HG02571 (cell line): ENCODE results near the gene PRR9.
"Not testable (repeated sequence)": the region's sequence is repeated elsewhere in the genome, so short reads cannot be mapped to it uniquely, and the experiment has no call there.

Source experiments
- ATAC-seq: cut with Tn5 transposase; IDR thresholded peaks from one replicate; pipeline ENCODE4 v1.9.1; 2021; ENCODE audit warnings: mild to moderate bottlenecking, moderate library complexity; ENCODE audit not compliant: unreplicated experiment

PRR9 gene, protein sequence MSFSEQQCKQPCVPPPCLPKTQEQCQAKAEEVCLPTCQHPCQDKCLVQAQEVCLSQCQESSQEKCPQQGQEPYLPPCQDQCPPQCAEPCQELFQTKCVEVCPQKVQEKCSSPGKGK

DNA sequence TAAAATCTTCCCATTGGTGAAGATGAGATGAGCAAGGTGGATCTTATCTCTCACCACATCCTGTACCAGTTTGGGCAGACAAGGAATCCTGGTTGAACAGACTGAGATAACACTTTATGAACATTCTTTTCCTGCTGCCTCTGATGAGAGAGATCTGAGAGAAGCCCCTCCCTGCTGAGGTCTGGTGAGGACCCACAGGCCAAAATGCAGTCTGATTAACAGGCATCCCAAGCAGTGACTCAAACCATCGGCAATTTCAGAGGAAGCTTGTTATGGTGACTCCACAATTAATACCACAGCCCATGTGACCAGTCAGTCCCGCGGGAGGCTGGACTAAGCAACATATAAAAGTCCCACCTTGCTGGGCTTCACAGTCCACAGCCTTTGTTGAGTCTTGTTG, at the start of gene PRR9:
Gene PRR9, plus strand, starts transcription at position 373 of the 400 bp plus-strand sequence. CDS start 561 bp downstream, outside the sequence.
- no peak for ATAC-seq

DNA sequence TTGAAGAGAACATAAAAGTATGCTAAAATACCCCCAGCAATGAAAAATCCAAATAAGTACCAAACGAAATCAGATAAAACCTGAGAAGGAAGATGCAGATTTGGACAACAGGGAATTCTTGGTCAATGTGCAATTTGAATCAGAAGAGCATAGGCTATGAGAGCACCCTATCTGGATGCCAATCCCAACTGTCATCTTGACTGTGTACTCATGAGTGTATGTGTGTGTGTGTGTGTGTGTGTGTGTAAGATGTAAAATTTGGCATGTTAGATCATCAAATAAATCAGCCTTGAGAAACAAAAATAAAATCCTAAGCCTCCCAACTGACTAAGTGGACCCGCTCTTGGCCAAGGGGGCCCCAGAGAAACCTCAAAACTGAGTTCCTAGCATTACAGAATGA, 48.7 kb upstream of the PRR9 start:
- ATAC-seq, result no peak

DNA sequence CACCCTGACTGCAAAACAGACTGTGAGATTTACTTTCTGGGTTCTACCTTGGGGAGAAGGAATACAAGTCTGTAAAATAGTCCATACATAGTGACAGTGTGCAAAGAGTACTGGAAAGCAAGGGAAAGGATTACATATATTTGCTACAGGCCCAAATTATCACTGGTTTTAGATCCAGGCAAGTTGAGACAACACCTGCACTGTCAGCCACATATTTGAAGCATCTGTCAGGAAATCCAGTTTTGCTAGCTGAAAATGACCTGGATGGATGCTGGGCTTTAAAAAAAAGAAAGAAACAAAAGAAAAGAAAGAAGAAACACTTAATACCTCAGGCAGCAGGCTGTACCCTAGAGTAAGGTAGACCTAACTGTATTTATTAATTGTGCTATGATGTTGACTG, 42.8 kb upstream of the PRR9 start:
- no peak for ATAC-seq

DNA sequence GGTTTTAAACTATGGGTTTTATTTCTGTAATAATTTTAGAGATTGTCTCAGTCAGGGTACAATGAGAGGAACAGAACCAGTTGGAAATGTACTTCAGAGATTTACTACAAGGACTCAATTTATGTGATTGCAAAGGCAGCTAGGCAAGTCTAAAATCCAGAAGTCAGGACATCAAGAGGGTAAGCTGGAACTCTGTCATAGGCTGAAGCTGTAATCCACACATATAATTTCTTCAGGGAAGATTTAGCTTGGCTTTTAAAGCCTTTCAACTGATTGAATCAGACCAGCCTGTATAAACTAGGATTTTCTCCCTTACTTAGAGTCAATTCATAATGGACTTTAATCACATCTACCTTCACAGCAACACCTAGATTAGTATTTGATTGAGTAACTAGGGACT, 38.5 kb upstream of the PRR9 start:
- no peak for ATAC-seq

DNA sequence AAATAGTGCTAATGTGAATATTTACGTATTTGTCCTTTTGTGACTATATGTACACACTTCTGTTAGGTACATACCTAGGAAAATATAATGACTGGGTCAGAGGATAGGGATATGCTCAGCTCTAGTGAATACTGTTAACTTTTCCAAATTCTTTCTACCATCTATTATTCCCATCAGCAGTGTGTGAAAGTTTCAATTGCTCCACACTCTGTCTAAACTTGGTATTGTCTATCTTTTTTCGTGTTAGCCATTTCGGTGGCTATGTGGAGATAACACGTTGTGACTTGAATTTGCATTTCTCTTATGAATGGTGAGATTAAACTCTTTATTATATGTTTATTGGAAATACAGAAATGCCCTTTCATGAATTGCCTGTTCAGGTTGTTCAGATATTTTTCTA, 36.8 kb upstream of the PRR9 start:
- ATAC-seq, result no peak

DNA sequence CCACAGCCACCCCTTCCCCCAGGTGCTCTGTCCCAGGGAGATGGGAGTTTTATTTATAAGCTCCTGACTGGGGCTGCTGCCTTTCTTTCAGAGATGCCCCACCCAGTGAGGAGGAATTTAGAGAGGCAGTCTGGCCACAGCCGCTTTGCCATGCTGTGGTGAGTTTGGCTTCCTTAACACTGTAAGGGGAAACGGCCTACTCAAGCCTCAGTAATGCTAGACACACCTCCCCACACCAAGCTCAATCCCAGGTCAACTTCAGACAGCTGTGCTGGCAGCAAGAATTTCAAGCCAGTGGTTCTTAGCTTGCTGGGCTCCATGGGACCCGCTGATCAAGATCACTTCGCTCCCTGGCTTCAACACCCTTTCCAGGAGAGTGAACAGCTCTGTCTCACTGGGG, 29.1 kb upstream of the PRR9 start:
- not testable (repeated sequence) for ATAC-seq

DNA sequence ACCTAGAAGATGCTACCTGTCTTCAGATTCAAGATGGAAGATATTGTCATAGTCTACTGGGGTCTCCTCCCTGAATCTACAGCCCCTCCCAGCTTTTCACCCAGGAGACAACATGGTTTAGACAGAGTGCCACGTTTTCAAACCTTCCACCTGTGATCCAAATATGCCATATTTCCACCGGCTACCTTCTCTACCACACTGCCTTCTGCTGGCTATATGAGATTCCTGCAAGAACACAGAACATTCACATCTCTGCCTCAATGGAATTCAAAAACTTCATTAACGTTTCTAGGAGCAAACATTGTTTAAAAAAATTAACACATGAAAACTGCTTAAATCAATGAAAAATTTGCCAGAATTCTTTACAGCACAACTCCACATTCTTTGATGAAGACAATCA, 27.0 kb upstream of the PRR9 start:
- no peak for ATAC-seq

DNA sequence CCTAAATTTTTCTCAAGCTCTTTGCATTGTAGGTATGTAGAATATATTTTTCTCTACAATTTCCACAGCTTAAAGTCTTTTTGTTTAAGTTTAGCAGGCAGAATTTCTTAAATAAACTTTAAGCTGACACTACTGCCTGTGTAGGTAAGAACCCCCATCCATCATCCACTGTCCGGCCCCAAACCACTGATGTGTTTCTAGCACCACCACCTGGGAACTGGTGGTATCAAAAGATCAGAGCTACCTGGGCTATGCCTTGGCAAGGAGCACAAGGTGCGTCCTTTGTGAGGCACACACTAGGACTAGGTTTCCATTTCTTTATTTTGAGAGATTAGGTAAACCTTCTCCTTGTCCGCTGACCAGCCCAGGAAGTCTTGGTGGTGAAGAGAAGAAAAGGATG, 24.7 kb upstream of the PRR9 start:
- ATAC-seq, result no peak

DNA sequence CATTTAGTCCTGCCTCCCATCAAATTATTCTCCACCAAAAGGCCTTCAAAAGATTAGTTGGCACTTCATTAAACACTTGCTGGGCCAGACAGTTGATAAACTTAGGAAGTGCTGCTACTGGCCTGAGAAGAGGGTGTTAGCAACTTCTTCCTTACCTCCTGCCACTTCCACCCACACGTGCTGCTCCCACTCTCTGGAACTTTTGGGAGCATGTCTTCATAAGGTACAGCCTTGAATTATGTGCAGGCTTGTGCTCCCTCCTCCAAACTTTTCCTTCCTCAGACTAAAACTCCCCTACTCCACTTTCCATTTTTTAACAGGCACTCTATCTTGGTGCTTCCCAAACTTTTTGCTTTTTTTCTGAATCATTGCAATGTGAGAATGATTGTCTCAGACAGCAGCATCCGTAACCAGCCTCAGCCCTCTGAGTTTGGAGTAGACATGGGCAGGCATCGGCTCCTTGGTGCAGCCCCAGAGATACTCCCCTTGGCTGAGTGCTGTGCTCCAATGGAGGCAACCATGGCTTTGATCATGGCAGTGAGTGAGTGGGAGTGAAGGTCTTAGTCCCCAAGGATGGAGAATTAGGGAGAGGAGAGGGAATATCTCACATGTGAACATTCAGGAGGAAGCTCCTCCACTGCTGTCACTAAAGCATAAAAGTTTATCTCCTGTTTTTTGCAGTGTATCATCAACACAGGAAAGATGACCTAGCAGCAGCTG, 22.9 kb upstream of the PRR9 start:
- ATAC-seq, result no peak

DNA sequence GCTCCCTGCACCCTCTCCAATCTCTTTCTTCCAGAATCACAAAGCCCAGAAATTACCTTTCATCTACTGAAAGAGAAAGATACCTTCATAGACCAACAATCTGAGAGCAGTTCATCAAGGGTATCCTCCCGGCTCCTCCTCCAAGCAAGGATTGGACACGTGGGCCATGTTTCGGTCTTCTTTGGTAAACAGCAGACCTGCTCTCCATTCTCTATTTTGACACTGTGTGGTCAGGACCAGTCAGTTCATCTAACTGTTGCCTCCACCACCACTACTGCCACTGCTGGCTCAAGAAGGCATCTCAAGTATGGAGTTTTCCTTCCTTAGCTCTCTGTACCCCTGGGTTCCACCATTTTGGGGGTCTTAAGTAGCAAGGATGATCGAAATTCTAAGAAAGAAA, 22.2 kb upstream of the PRR9 start:
- no peak for ATAC-seq

DNA sequence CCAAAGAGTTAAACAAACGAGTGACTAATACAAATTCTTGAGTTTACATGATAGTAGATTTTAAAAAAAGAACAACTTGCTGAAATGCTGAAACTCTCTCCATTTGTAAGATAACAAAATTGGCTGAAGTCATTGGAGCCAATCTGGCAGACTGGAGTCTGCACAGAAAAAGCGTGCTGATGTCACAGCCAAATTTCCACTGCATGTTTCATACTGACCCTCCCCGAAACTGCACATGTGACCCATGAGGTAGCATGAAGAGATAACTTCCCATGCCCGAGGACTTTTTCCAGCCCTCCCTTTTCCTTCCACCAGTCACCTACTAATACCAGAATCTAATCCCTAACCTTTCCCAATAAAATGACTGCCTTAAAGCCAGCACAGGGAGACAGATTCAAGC, 15.4 kb upstream of the PRR9 start:
- ATAC-seq, result no peak

DNA sequence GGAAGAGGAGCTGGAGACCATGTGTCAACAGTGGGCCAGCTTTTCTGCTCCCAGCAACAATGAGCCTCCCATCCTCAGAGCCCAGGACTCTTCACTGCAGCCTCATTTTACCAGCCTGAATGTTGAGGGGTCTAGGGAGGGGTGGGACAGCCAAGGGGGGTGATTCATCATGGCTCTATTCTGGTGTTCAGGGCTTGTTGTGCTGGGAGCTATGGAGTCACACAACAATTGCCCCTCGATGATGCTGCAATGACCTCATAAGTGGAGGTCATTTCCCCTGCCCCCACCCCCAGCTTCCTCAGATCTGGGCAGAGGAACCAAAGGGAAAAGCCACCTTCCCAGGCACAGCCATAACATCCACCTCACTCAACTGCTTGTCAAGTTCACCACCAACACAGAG, 14.3 kb upstream of the PRR9 start, which contains the start of gene LELP1:
Gene LELP1, plus strand, starts transcription at position 301 of the 400 bp plus-strand sequence. CDS start 1,278 bp downstream, outside the sequence.
- ATAC-seq, result no peak

DNA sequence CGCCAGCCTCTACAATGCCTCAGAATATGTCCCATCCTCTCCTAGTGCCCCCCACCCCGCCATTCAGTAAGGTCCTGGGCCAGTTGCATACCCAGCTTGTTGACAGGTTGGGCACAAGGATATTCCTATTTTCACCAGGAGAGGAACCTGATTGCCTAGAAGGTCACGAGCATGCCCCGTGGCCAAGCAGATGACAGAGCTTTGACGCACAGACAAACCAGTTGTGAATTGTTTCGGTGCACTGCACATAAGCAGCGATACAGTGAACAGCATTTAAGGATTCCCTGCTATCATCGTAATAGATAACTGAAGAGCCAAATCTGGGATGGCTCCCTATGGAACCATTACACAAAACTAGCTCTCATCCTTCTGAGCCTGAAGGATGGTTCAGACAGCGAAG, 10.8 kb upstream of the PRR9 start:
- ATAC-seq, result no peak

DNA sequence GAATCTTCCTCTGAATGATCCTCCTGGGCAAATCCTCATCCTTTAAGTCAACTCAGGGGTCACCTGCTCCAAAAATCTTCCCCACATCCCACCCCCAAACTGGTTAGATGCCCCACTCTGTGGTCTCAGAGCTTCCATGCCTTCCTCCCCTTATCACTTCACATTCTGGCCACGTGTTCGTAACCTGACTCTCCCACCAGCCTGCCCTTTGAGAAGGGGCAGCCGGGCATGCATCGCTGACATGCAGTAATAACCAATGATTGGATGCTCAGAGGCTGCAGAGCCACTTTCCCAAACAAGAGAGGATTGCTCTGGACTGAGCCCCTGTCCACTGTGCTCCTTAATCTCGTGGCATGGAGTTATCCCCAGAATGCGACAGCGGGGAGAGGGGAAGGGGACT, 7.2 kb upstream of the PRR9 start:
- ATAC-seq, result no peak

DNA sequence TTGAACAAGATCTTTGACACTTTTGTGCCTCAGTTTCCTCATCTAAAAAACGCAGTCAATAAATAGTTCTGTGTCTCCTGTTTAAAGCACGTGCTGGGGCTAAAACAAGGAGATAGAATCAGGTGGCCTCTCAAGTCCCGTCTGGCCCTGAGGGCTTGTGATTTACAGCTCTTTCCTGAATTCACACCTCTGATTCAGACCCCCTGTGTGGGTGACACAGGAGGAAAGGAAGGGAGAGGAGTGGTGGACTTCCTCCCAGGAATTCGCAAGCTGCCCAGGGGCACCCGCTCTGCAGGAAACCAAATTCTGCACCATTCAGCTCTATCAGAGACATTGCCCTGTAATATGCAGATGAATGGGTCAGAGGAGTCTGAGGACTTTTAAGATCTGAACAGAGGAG, 5.2 kb upstream of the PRR9 start:
- ATAC-seq, result no peak

DNA sequence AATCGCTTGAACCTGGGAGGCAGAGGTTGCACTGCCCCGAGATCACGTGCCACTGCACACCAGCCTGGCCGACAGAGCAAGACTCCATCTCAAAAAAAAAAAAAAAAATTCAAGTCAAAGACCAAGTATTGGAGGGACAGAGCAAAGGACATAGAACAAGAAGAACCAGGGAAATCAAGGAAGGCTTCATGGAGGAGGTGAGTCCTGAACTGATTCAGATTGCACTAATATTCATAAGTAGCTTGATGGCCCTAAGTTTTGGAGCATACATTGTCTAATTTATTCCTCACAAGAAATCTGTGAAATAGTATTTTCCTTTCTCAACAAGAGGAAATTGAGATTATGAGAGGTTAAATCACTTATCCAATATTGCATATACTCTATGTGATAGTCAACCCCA, 3.9 kb upstream of the PRR9 start:
- ATAC-seq, result no peak

DNA sequence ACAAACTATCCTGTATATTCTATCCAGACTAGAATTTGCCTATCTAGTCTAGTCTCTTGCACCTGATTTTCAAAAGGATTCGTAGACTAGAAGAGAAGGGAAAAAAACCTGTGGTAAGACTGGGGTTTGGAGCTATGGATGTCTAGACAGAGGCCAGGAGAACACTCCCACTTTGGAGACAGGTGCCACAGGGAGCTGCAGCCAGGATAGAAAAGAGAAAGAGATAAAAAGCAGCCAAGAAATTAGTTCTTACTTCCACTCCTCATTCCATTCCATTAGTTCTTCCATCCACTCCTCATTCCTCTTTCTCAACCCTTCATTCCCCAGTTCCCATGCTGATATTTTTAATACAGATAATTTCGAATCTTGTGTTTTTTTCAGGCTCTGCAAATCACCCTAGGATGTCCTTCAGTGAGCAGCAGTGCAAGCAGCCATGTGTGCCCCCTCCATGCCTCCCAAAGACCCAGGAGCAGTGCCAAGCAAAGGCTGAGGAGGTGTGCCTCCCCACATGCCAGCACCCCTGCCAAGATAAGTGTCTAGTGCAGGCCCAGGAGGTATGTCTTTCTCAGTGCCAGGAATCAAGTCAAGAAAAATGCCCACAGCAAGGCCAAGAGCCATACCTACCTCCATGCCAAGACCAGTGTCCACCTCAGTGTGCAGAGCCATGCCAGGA, 496 bp downstream of the PRR9 start:
- ATAC-seq, result no peak

DNA sequence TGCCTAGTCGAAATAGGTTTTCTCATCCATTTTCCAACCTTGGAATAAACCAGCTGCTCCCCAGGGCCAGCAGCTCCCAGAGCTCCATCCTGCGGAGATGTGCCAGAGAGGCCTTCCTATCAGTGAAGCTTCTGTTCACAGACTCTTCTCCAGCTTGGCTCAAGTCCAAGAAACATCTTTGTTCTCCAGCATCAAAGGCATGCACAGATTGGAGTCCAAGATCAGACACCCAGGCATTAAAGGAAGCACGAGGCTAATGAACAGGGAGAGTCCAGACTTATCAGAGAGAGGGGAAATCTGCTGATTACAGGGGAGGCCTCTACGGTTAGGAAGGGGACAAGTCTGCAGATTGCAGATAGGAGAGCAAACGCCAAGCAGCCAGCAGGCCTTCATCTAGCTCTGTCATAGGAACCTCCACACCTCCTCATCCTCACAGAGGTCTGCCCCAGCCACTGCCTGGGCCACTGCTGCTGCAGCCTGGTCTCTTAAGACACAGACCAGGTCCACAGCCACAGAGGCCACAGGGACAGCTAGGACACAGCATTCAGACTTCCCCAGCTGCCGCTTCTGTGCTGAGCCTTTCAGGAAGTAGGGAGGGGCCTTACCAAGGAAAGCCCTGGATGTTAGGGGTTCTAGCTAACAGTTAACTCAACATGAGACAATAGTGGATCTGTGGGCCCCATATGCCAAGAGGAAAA, 3.4 kb downstream of the PRR9 start:
- ATAC-seq, result no peak

DNA sequence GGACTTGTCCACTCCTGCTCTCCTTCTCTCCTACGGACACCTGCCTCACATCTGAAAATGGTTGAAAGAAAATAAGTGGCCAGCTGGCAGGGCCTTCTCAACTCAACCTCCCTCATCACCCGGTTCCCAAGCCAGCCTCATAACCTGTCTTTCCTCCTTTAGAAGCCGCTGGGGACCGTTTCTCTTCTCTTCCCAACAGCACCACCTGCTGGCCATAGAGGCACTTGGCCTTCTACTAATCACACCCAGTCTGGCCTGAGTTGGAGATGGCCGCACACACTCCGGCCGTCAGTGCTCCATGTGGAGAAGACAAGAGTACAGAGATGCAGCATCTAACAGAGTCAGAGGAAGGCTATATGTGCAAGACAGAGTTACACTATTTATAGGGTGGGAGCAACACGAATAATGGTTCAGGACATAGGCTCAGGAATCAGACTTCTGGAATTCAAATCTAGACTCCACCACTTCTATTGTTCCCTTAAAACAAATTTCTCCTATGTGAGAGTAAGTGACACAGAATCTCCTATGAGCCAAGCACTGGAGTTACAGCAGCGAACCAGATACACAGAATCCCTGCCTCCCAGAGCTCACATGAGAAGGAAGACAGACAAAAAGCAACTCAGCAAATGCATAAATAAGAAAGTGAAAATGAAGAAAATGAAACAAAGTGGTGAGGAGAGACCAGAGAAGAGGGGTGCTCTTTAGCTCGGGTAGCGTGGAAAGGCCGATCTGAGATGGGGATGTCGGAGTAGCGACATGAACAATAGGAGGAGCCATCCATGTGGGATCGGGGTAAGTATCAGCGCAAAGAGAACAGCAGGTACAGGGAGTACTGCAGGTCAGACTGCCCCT, 5.9 kb downstream of the PRR9 start:
- ATAC-seq, result peak; percentile 75

DNA sequence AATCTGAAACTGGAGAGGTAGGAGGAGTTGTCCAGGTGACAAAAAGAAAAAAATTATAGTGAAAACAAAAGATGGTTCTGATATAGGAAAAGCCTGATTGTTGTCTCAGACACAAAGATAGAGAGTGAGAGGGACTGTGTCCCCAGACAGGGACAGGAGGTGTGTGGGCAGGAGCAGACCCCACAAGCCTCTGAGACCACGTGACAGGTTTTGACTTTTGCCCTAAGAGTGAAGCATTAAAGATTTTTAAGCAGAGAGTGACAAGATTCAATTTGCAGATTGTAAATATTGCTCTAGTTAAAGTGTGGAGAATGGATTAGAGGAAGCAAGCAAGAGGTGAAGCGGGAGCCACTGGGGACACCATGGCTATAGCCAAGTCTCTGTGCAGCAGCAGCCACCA, 10.4 kb downstream of the PRR9 start:
- ATAC-seq, result no peak

DNA sequence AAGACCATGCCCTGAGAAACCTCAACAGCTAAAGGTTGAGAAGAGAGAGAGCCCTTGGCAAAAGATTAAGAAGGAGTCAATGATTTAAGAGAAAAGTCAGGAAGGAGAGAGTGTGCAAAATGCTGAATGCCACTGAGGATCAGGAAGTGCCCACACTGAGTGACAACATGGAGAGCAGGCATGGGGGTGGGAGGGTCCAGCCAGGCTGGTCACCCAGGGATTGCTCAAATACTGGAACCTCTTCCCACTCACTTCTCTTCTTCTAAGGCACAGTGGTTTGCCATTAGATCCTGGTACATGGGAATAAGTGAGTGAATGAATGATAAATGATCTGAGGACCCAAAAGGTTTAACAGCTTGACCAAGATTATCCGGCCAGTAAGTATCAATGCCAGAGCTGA, 11.1 kb downstream of the PRR9 start:
- no peak for ATAC-seq
